GM19328 (cell line): ENCODE data around the gene GALNT11.

ENCODE experiments used
- ATAC-seq: cut with Tn5 transposase; IDR thresholded peaks from one replicate; pipeline ENCODE4 v1.9.1; 2021; ENCODE audit warnings: mild to moderate bottlenecking, moderate library complexity; ENCODE audit not compliant: unreplicated experiment

GALNT11 gene

GRCh38 chr7:152144557-152145245 lies 119.2 kb downstream of the GALNT11 start:
- ATAC-seq = no peak

DNA sequence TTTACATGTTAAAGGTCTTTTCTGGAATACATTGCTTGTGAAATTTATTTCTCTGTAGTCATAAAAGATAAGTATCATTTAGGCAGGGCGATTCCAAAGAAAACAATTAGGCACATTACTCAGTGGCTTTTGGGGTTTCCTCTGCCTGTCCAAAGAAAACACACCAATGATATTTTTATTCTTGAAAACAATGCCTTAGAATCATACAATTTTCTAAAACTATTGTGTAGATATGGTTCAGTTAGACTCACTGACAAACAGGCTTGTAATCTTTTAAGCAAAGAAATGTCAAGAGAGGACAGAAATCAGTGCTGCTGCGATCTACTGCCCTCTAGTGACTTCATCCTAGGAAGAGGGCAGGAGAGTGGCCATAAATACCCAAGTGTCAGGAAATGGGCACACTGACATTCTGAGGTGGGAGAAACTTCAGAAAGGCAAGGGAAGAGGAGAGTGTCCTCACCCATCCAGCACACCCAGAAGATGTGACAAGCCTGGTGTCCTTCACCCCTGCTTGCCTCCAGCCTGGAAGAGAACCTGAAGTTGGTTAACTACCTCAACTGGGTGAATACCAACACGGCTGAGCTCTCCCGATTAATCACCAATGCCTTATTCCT lies 120.5 kb downstream of the GALNT11 start:
- no peak for ATAC-seq

DNA sequence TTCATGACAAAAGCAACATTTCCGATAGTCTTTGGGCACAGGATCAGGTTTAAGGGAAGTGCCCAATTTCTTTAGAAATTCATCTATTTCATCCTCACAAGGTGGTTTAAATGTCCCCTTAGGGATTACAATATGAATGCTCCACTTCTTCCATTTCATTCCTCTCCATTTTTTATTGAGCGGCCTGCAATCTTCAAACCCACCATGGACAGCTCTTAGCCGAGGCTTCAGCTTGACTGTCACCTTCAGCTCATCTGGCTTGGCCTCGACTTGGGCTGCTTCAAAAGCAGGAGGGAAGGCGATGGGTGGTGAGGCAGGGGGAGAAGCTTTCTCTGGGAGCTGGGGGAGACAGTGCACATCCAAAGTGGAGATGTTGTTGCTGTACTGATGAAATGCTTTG lies 123.2 kb downstream of the GALNT11 start:
- no peak for ATAC-seq

GRCh38 chr7:152149363-152149762 lies 123.9 kb downstream of the GALNT11 start:
- no peak for ATAC-seq

- no peak for ATAC-seq
These were observed 126.8 kb downstream of the GALNT11 start for GRCh38 chr7:152152267-152152666.

- peak; percentile 77 for ATAC-seq
These were observed 133.5 kb downstream of the GALNT11 start for GRCh38 chr7:152158801-152159587.

- no peak for ATAC-seq
These were observed 135.7 kb downstream of the GALNT11 start for GRCh38 chr7:152161171-152161570.

DNA sequence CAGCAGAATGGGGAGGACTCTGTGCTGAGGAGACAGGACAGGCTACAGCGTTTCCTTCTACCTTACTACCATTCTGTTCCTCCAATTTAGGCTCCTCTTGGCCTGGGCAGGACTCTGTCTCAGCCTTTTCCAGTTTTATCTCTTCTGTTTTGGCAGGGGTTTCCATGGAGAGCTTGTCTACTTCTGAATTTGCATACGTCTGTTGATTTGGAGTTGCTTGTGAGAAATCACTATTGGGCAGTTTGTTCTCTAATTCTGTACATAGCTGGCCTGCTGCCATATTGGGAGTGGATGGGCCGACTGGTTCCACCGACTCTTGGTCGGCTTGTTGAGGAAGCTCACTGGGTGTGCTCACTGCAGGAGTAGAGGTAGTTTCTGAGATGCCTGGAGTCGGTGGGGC lies 136.8 kb downstream of the GALNT11 start:
- no peak for ATAC-seq
